Prostate gland (tissue), 2 donors: ENCODE measurements around the gene RNF220. TPM values are rescaled to one million over a fixed set of nuclear protein-coding genes. Genes with fewer than 3 reads are reported as not detected.

Source experiments
- DNase-seq: peaks from one replicate; pipeline ENCODE4 v3.0.0-alpha.2; 2019; ENCODE audit warnings: low spot score
- H3K27ac ChIP-seq, 2 donors: fragments of 200-600 bp; sonication (generic); 2 replicates each; pipeline ENCODE4 v1.5.1; 2017 to 2019
- H3K27me3 ChIP-seq: fragments of 200-600 bp; sonication (generic); replicated peaks from 2 replicates; pipeline ENCODE4 v1.5.1; 2019; ENCODE audit not compliant: insufficient read depth
- H3K36me3 ChIP-seq, 2 donors: fragments of 200-600 bp; sonication (generic); 1 replicate in 1 of 2; 2 replicates in 1 of 2; pipeline versions ENCODE4 v1.5.1 to v1.8.1; 2017 to 2019
- H3K4me1 ChIP-seq: fragments of 200-600 bp; sonication (generic); replicated peaks from 2 replicates; pipeline ENCODE4 v1.5.1; 2019
- H3K4me3 ChIP-seq, 2 donors: fragments of 200-600 bp; sonication (generic); 2 replicates each; pipeline ENCODE4 v1.5.1; 2017 to 2019
- H3K9me3 ChIP-seq: fragments of 200-600 bp; sonication (generic); 2 replicates; pipeline ENCODE4 v1.5.1; 2017
- CTCF ChIP-seq, 4 experiments: fragments of 200-600 bp in 2 of 4; fragments of 450-650 bp in 2 of 4; sonication (generic) in 2 of 4; IDR thresholded peaks; 1 replicate in 3 of 4; 2 replicates in 1 of 4; pipeline ENCODE4 v1.5.1; 2016 to 2019; ENCODE audit warnings: antibody characterized with exemption in 4 of 4, mild to moderate bottlenecking in 2 of 4, moderate library complexity in 2 of 4
- POLR2A ChIP-seq: fragments of 450-650 bp; IDR thresholded peaks from one replicate; pipeline ENCODE4 v1.6.1; 2016; ENCODE audit warnings: antibody characterized with exemption, mild to moderate bottlenecking
- POLR2AphosphoS5 ChIP-seq: sonication (generic); formaldehyde crosslinking; IDR thresholded peaks from one replicate; pipeline ENCODE4 v1.6.1; 2017; ENCODE audit warnings: antibody characterized with exemption
- WGBS: methylation state at CpG from one replicate; pipeline ENCODE4 v1.1.5; 2018; 5-methylcytosine and 5-hydroxymethylcytosine counted together
- intact Hi-C: fragments of 100-400 bp; cut with DNase I; formaldehyde crosslinking; loops from one replicate; pipeline ENCODE4 v1.14.2; 2022
- total RNA-seq, 2 donors: library from RNA; depleted of rRNA; stranded (reverse); fragments of >200 nt; gene quantifications; one replicate each; pipeline ENCODE4 v1.1.0, GENCODE V29; 2016

The RNF220 gene
- total RNA-seq, 2 donors from 2014 or later = 116 to 147 TPM

GRCh38 chr1:44688760-44689446, 283.8 kb downstream of the RNF220 start:
- no peaks in the 10 kb centered on the region for H3K36me3 ChIP-seq
- H3K27ac ChIP-seq = no peak overlapping the region
- intact Hi-C loops = no loop called here
- no peaks in the 10 kb centered on the region for H3K27me3 ChIP-seq
- H3K4me1 ChIP-seq = no peaks in the 10 kb centered on the region
- H3K4me3 ChIP-seq = no peak overlapping the region
- no peaks in the 10 kb centered on the region for H3K9me3 ChIP-seq
- TF ChIP-seq CTCF (IDR thresholded peaks at IDR 0.05) = no peak
- no peak for TF ChIP-seq POLR2A
- no peak for TF ChIP-seq POLR2AphosphoS5
- DNase-seq = no peak
- 78% methylated on average over 12 of the region's 12 CpGs for WGBS

- Histone ChIP-seq H3K27ac (no peak overlapping the region), H3K36me3 (no peaks in the 10 kb centered on the region)
- WGBS = 65% methylated on average over 3 of the region's 3 CpGs
These were observed 284.4 kb downstream of the RNF220 start for GRCh38 chr1:44689447-44689765.

GRCh38 chr1:44693159-44693558, 288.1 kb downstream of the RNF220 start:
- no peak for DNase-seq
- H3K36me3 ChIP-seq = no peaks in the 10 kb centered on the region
- intact Hi-C loops = no loop called here

More at GRCh38 chr1:44689447-44689765, 284.4 kb downstream of the RNF220 start:
- no peaks in the 10 kb centered on the region for H3K27me3 ChIP-seq
- TF ChIP-seq POLR2A (no peak), CTCF (IDR thresholded peaks at IDR 0.05) (no peak), POLR2AphosphoS5 (no peak)
- no peaks in the 10 kb centered on the region for H3K9me3 ChIP-seq
- no peaks in the 10 kb centered on the region for H3K4me1 ChIP-seq
- H3K4me3 ChIP-seq = no peak overlapping the region
- intact Hi-C loops = no loop called here
- no peak for DNase-seq

GRCh38 chr1:44693900-44694299, 288.8 kb downstream of the RNF220 start:
- H3K4me3 ChIP-seq = no peak overlapping the region
- no peaks in the 10 kb centered on the region for H3K4me1 ChIP-seq
- no peak for TF ChIP-seq CTCF (IDR thresholded peaks at IDR 0.05)
- no peak for TF ChIP-seq POLR2A
- TF ChIP-seq POLR2AphosphoS5 = no peak
- no peaks in the 10 kb centered on the region for H3K27me3 ChIP-seq
- H3K27ac ChIP-seq = no peak overlapping the region
- intact Hi-C loops = no loop called here
- DNase-seq = no peak
- H3K36me3 ChIP-seq = no peaks in the 10 kb centered on the region
- H3K9me3 ChIP-seq = no peaks in the 10 kb centered on the region
- WGBS = over 99% methylated on average over 3 of the region's 3 CpGs

More at GRCh38 chr1:44693159-44693558, 288.1 kb downstream of the RNF220 start:
- no peak overlapping the region for H3K27ac ChIP-seq
- H3K27me3 ChIP-seq = no peaks in the 10 kb centered on the region
- 82% methylated on average over 2 of the region's 2 CpGs for WGBS
- H3K4me1 ChIP-seq = no peaks in the 10 kb centered on the region
- H3K4me3 ChIP-seq = no peak overlapping the region
- H3K9me3 ChIP-seq = no peaks in the 10 kb centered on the region
- TF ChIP-seq CTCF (IDR thresholded peaks at IDR 0.05) (no peak), POLR2A (no peak), POLR2AphosphoS5 (no peak)

- 95% methylated on average over 7 of the region's 7 CpGs for WGBS
These were observed 289.9 kb downstream of the RNF220 start for GRCh38 chr1:44694863-44695478.

More at GRCh38 chr1:44694863-44695478, 289.9 kb downstream of the RNF220 start:
- DNase-seq = no peak
- no peaks in the 10 kb centered on the region for H3K9me3 ChIP-seq
- TF ChIP-seq POLR2A (no peak), POLR2AphosphoS5 (no peak), CTCF (IDR thresholded peaks at IDR 0.05) (no peak)
- no peaks in the 10 kb centered on the region for H3K27me3 ChIP-seq
- no peak overlapping the region for H3K27ac ChIP-seq
- no peaks in the 10 kb centered on the region for H3K4me1 ChIP-seq
- intact Hi-C loops = no loop called here
- H3K4me3 ChIP-seq = no peak overlapping the region
- no peaks in the 10 kb centered on the region for H3K36me3 ChIP-seq
